HCT116 (cell line): ENCODE measurements around the gene HLA-DRA. TPM values are rescaled to one million over a fixed set of nuclear protein-coding genes. Genes with fewer than 3 reads are reported as not detected.

Experiments used
- ATAC-seq: fragments of 200-7000 bp; cut with Tn5 transposase; 2 replicates; pipeline ENCODE4 v1.9.1; 2020; ENCODE audit warnings: mild to moderate bottlenecking, moderate library complexity
- BruUV-seq: library from RNA; stranded (reverse); fragments of 400-500 nt; replicated peaks from 2 replicates; lab custom pipeline; 2021; lab: Mats Ljungman, UMichigan
- CTCF ChIA-PET: fragments of 300-600 bp; sonication (Branson Sonifier 250); formaldehyde crosslinking; loops from one replicate; lab custom pipeline; 2021; ENCODE audit warnings: antibody characterized with exemption; lab: Charles Lee
- POLR2A ChIA-PET: fragments of 300-600, 350-600 bp; sonication (Branson Sonifier 250); formaldehyde crosslinking; loops from one replicate; lab custom pipeline; 2021; ENCODE audit warnings: antibody characterized with exemption; lab: Charles Lee
- RAD21 ChIA-PET, 2 experiments: fragments of 300-600 bp; sonication (Branson Sonifier 250); formaldehyde crosslinking; loops; one replicate each; lab custom pipeline; 2023; ENCODE audit warnings: low total read pairs in 2 of 2; ENCODE audit not compliant: uncharacterized antibody in 2 of 2, unreplicated experiment in 2 of 2, low non-redundant PET in 1 of 2; lab: Charles Lee
- DNase-seq: peaks from one replicate; pipeline ENCODE4 v3.0.0-alpha.2; 2010; ENCODE audit warnings: low read depth, low spot score
- H2AFZ ChIP-seq: fragments of 200-600 bp; shearing (Covaris generic), sonication (generic); 2 replicates; pipeline ENCODE4 v1.6.1; 2017; ENCODE audit warnings: low read depth, mixed run types, mixed read lengths, antibody characterized with exemption, low read length; ENCODE audit not compliant: poor library complexity, severe bottlenecking
- H3K27ac ChIP-seq: 2 replicates; pipeline ENCODE4 v1.5.1; 2012; ENCODE audit warnings: low read depth, low read length
- H3K27me3 ChIP-seq: fragments of 200-600 bp; sonication (generic); 2 replicates; pipeline ENCODE4 v1.6.1; 2016; ENCODE audit warnings: mixed run types, low read length, mixed read lengths; ENCODE audit not compliant: insufficient read depth
- H3K36me3 ChIP-seq, 2 experiments: fragments of 200-500 bp in 1 of 2; fragments of 200-600 bp in 1 of 2; sonication (Bioruptor generic) in 1 of 2; sonication (generic) in 1 of 2; 2 replicates each; pipeline versions ENCODE4 v1.5.1 to v1.6.1; 2014 to 2016; ENCODE audit warnings: low read length in 2 of 2, inconsistent platforms in 1 of 2, mixed read lengths in 1 of 2, mixed run types in 1 of 2; ENCODE audit not compliant: insufficient read depth in 2 of 2, control insufficient read depth in 1 of 2
- H3K4me1 ChIP-seq, 2 experiments: fragments of 200-600 bp in 1 of 2; sonication (generic) in 1 of 2; 2 replicates each; pipeline versions ENCODE4 v1.5.1 to v1.6.1; 2012 to 2017; ENCODE audit warnings: low read length in 2 of 2, inconsistent platforms in 1 of 2, mild to moderate bottlenecking in 1 of 2, mixed read lengths in 1 of 2, mixed run types in 1 of 2, moderate library complexity in 1 of 2; ENCODE audit not compliant: insufficient read depth in 2 of 2, control insufficient read depth in 1 of 2
- H3K4me2 ChIP-seq: fragments of 200-600 bp; sonication (generic); 2 replicates; pipeline ENCODE4 v1.6.1; 2017; ENCODE audit warnings: mixed run types, low read length, mixed read lengths
- H3K4me3 ChIP-seq, 2 experiments: fragments of 200-600 bp in 1 of 2; sonication (generic) in 1 of 2; replicated peaks in 1 of 2; 2 replicates each; pipeline ENCODE4 v1.5.1; 2011 to 2016; ENCODE audit warnings: low read length in 2 of 2, control low read depth in 1 of 2, low read depth in 1 of 2, mild to moderate bottlenecking in 1 of 2, mixed read lengths in 1 of 2, mixed run types in 1 of 2
- H3K79me2 ChIP-seq: fragments of 200-600 bp; sonication (generic); 2 replicates; pipeline ENCODE4 v1.6.1; 2017; ENCODE audit warnings: mild to moderate bottlenecking, mixed run types, low read length, moderate library complexity, mixed read lengths; ENCODE audit not compliant: insufficient read depth
- H3K9ac ChIP-seq: fragments of 200-600 bp; sonication (generic); 2 replicates; pipeline ENCODE4 v1.6.1; 2016; ENCODE audit warnings: low read length, mixed read lengths
- H3K9me2 ChIP-seq: fragments of 200-600 bp; sonication (generic), shearing (Covaris generic); 2 replicates; pipeline ENCODE4 v1.6.1; 2017; ENCODE audit warnings: mixed run types, mild to moderate bottlenecking, moderate library complexity; ENCODE audit not compliant: insufficient read depth
- H3K9me3 ChIP-seq, 2 experiments: fragments of 200-500 bp in 1 of 2; fragments of 200-600 bp in 1 of 2; sonication (Bioruptor generic) in 1 of 2; sonication (generic) in 1 of 2; 2 replicates each; pipeline ENCODE4 v1.6.1; 2014 to 2017; ENCODE audit warnings: low read length in 2 of 2, mixed read lengths in 2 of 2, inconsistent platforms in 1 of 2, low read depth in 1 of 2, mild to moderate bottlenecking in 1 of 2, mixed run types in 1 of 2, moderate library complexity in 1 of 2; ENCODE audit not compliant: control insufficient read depth in 1 of 2, insufficient read depth in 1 of 2
- H4K20me1 ChIP-seq: fragments of 200-600 bp; sonication (generic), shearing (Covaris generic); 2 replicates; pipeline ENCODE4 v1.6.1; 2017; ENCODE audit warnings: mixed run types, mild to moderate bottlenecking, moderate library complexity; ENCODE audit not compliant: insufficient read depth
- CBX3 ChIP-seq: IDR thresholded peaks from 2 replicates; pipeline ENCODE4 v1.6.1; 2012; ENCODE audit warnings: low read depth
- CEBPB ChIP-seq: IDR thresholded peaks from 2 replicates; pipeline ENCODE4 v1.6.1; 2012; ENCODE audit warnings: low read depth
- ELF1 ChIP-seq: IDR thresholded peaks from 2 replicates; pipeline ENCODE4 v1.6.1; 2012; ENCODE audit warnings: low read depth, borderline replicate concordance
- EZH2 ChIP-seq: fragments of 200-600 bp; sonication (generic); IDR thresholded peaks from 2 replicates; pipeline ENCODE4 v1.6.1; 2017; ENCODE audit warnings: antibody characterized with exemption, mixed run types
- FOSL1 ChIP-seq: IDR thresholded peaks from 2 replicates; pipeline ENCODE4 v1.6.1; 2012; ENCODE audit warnings: low read depth
- MAX ChIP-seq: IDR thresholded peaks from 2 replicates; pipeline ENCODE4 v1.6.1; 2012
- POLR2A ChIP-seq: IDR thresholded peaks from 2 replicates; pipeline ENCODE4 v1.7.0; 2011; ENCODE audit warnings: borderline replicate concordance; ENCODE audit not compliant: insufficient read depth, insufficient read length; ENCODE audit errors: extremely low read depth
- POLR2AphosphoS5 ChIP-seq: IDR thresholded peaks from 2 replicates; pipeline ENCODE4 v1.6.1; 2011; ENCODE audit warnings: mild to moderate bottlenecking, low read depth, low read length, moderate library complexity
- RAD21 ChIP-seq: IDR thresholded peaks from 2 replicates; pipeline ENCODE4 v1.6.1; 2012; ENCODE audit warnings: low read depth, mild to moderate bottlenecking
- REST ChIP-seq: IDR thresholded peaks from 2 replicates; pipeline ENCODE4 v1.6.1; 2012; ENCODE audit warnings: low read depth
- SIN3A ChIP-seq: IDR thresholded peaks from 2 replicates; pipeline ENCODE4 v1.6.1; 2012; ENCODE audit warnings: low read depth
- SP1 ChIP-seq: IDR thresholded peaks from 2 replicates; pipeline ENCODE4 v1.6.1; 2012; ENCODE audit warnings: low read depth
- SRF ChIP-seq: IDR thresholded peaks from 2 replicates; pipeline ENCODE4 v1.6.1; 2012; ENCODE audit warnings: low read depth
- TCF7L2 ChIP-seq: IDR thresholded peaks from 2 replicates; pipeline ENCODE4 v1.7.0; 2011; ENCODE audit warnings: borderline replicate concordance, inconsistent platforms; ENCODE audit not compliant: insufficient read depth, insufficient read length; ENCODE audit errors: extremely low read depth
- YY1 ChIP-seq: IDR thresholded peaks from 2 replicates; pipeline ENCODE4 v1.6.1; 2011; ENCODE audit warnings: low read length, low read depth, moderate library complexity, mild to moderate bottlenecking; ENCODE audit not compliant: insufficient replicate concordance; ENCODE audit errors: extremely low read depth
- ZFX ChIP-seq: fragments of 450-650 bp; IDR thresholded peaks from 2 replicates; pipeline ENCODE4 v1.6.1; 2017
- ZNF274 ChIP-seq: fragments of 200-500 bp; sonication (Bioruptor generic); IDR thresholded peaks from 2 replicates; pipeline ENCODE4 v1.6.1; 2014; ENCODE audit warnings: mild to moderate bottlenecking, low read depth, low read length, inconsistent platforms
- intact Hi-C: fragments of 100-400 bp; cut with micrococcal nuclease; formaldehyde crosslinking; loops from 2 replicates; pipeline ENCODE4 v1.10.0; 2022
- total RNA-seq: library from RNA; stranded (reverse); gene quantifications from one replicate; pipeline ENCODE4 v1.2.1, GENCODE V29; 2021; ENCODE audit not compliant: unreplicated experiment
- TF ChIP-seq, protein P1 (sequence below): IDR thresholded peaks from 2 replicates; pipeline ENCODE4 v1.6.1; 2011; ENCODE audit warnings: mild to moderate bottlenecking, low read length, moderate library complexity; ENCODE audit not compliant: insufficient replicate concordance; ENCODE audit errors: extremely low read depth
- TF ChIP-seq, protein P2 (sequence below), 3 experiments: fragments of 200-600 bp in 1 of 3; sonication (generic) in 1 of 3; IDR thresholded peaks in 2 of 3; conservative IDR thresholded peaks in 1 of 3; 2 replicates each; pipeline ENCODE4 v1.5.1; 2012 to 2017; ENCODE audit warnings: low read depth in 2 of 3, low read length in 2 of 3, antibody characterized with exemption in 1 of 3, borderline replicate concordance in 1 of 3, control low read depth in 1 of 3, mild to moderate bottlenecking in 1 of 3, mixed read lengths in 1 of 3, mixed run types in 1 of 3, moderate library complexity in 1 of 3; ENCODE audit not compliant: insufficient read depth in 1 of 3

The HLA-DRA gene
- total RNA-seq, 1 experiment from 2014 or later = 4.7 TPM

DNA sequence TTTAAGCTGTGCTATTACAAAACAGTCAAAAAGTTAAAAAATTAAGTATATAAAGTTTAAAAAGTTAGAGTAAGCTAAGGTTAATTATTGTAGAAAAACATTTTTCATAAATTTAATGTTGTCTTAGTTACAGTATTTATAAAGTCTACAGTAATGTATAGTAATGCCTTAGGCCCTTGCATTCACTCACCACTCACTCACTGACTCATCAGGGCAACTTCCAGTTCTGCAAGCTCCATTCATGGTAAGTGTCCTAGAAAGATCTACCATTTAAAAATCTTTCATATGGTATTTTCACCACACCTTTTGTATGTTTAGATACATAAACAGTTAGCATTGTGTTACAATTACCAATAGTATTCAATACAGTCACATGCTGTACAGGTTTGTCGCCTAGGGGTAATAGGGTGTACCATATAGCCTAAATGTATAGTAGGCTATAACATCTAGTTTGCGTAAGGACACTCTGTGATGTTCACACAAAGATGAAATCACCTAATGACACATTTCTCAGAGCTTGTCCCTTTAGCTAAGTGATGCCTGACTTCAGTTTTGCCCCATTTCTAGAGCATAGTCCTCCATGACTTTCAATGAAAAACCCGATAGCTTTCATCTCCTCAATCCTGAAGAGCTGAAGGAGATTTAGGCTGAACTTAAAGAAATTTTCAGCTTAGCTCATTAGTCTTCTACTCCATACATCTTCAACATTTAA, 14.9 kb upstream of the HLA-DRA start:
- ATAC-seq = no peak
- Histone ChIP-seq H3K9ac (no peak overlapping the region), H3K4me3 (no peak overlapping the region), H3K4me2 (no peak overlapping the region), H3K79me2 (no peaks in the 10 kb centered on the region), H3K27ac (no peak overlapping the region), H3K36me3 (no peaks in the 10 kb centered on the region), H4K20me1 (no peaks in the 10 kb centered on the region), H3K9me3 (no peaks in the 10 kb centered on the region), H2AFZ (no peak overlapping the region), H3K4me1 (no peaks in the 10 kb centered on the region), H3K27me3 (0 out of 2 replicates have a peak, but pooled peaks cover 6% of the 10 kb centered on the region), H3K9me2 (no peaks in the 10 kb centered on the region)
- no peak for DNase-seq
- ChIA-PET POLR2A (no interaction called here), CTCF (interaction anchor here (0.6 to 2.3 kb wide), 6 partner anchors 11 to 443 kb away, joined by 3 to 9 read pairs (median 6); no protein-coding TSS in a partner anchor), RAD21 (no interaction called here)
- no TSS peak for BruUV-seq
- TF ChIP-seq SIN3A (no peak), SP1 (no peak), RAD21 (no peak), ELF1 (no peak), EZH2 (no peak), MAX (no peak), CEBPB (no peak), YY1 (no peak), FOSL1 (no peak), ZFX (no peak), POLR2AphosphoS5 (no peak), POLR2A (no peak), TCF7L2 (no peak), ZNF274 (no peak), SRF (no peak), REST (no peak), CBX3 (no peak)
- TF ChIP-seq, protein P1, sequence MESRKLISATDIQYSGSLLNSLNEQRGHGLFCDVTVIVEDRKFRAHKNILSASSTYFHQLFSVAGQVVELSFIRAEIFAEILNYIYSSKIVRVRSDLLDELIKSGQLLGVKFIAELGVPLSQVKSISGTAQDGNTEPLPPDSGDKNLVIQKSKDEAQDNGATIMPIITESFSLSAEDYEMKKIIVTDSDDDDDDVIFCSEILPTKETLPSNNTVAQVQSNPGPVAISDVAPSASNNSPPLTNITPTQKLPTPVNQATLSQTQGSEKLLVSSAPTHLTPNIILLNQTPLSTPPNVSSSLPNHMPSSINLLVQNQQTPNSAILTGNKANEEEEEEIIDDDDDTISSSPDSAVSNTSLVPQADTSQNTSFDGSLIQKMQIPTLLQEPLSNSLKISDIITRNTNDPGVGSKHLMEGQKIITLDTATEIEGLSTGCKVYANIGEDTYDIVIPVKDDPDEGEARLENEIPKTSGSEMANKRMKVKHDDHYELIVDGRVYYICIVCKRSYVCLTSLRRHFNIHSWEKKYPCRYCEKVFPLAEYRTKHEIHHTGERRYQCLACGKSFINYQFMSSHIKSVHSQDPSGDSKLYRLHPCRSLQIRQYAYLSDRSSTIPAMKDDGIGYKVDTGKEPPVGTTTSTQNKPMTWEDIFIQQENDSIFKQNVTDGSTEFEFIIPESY = no peak
- TF ChIP-seq, protein P2, sequence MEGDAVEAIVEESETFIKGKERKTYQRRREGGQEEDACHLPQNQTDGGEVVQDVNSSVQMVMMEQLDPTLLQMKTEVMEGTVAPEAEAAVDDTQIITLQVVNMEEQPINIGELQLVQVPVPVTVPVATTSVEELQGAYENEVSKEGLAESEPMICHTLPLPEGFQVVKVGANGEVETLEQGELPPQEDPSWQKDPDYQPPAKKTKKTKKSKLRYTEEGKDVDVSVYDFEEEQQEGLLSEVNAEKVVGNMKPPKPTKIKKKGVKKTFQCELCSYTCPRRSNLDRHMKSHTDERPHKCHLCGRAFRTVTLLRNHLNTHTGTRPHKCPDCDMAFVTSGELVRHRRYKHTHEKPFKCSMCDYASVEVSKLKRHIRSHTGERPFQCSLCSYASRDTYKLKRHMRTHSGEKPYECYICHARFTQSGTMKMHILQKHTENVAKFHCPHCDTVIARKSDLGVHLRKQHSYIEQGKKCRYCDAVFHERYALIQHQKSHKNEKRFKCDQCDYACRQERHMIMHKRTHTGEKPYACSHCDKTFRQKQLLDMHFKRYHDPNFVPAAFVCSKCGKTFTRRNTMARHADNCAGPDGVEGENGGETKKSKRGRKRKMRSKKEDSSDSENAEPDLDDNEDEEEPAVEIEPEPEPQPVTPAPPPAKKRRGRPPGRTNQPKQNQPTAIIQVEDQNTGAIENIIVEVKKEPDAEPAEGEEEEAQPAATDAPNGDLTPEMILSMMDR (IDR thresholded peaks at IDR 0.05 in 2 of 3, conservative IDR thresholded peaks at IDR 0.05 in 1 of 3; ENCODE audit: borderline replicate concordance in 1 of 3, insufficient read depth in 1 of 3, low read depth in 2 of 3, low read length in 2 of 3) = no peak
- intact Hi-C loops = no loop called here
